GM20000 (cell line): ENCODE data around the gene GOLGA8M.
"Not testable (repeated sequence)": the region's sequence is repeated elsewhere in the genome, so short reads cannot be mapped to it uniquely, and the experiment has no call there.

Experiments
- DNase-seq: peaks from one replicate; pipeline ENCODE4 v3.0.0; 2012; ENCODE audit warnings: low spot score

The GOLGA8M gene

DNA sequence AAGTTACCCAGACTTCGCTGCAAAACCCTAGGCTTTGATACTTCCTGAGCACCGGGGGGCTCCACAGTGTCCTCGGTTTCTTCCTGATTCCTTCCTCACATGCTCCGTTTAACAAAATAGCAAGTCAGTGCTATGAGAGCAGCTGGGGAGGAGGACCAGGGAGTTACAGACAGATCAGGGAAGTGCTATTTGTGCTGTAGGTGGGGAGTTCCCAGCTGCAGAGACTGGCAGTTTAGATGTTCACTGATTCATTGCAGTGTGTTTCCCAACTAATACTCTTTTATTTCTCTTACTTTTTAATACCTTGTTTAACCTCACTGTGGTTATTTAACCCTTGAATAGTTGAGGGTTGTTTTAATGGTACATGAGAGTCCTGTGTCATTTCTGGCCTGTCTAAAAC, 45.8 kb downstream of the GOLGA8M start:
- not testable (repeated sequence) for DNase-seq

DNA sequence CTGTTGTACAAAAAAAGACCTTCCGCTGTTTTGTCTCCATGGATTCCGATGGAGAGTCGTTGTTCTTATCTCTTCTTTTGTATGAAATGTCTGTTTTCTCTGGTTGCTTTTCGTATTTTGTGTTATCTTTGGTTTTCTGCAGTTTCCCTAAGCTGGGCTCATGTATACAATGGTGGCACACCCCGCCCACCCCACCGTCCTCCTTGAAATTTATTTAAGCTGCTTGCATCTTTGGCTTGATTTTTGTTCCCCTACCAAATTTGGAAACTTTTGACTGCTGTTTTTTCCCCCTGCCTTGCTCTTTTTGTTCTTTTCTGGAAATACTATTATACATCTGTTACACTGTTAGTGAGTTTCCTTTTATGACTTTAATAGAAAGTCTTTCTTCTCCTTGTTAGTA, 47.6 kb downstream of the GOLGA8M start:
- DNase-seq = not testable (repeated sequence)

DNA sequence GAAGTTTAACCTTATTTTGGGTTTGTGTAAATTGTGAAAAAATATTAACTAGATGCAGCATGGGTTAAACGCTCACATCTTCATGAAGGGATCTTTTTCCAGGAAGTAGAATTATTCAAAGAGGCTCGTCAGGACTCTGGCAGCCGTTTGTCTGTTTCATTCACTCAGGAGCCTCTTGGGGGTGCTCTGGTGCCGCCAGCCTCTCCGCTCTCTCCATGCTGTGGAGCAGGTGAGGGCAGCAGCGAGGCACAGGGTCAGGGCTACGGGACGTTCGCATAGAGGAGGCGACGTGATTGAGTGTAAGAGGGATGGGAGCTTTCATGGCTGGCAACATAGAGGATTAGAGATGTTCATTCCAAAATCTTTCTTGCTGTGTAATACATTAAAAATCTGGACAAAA, 48.5 kb downstream of the GOLGA8M start:
- not testable (repeated sequence) for DNase-seq

DNA sequence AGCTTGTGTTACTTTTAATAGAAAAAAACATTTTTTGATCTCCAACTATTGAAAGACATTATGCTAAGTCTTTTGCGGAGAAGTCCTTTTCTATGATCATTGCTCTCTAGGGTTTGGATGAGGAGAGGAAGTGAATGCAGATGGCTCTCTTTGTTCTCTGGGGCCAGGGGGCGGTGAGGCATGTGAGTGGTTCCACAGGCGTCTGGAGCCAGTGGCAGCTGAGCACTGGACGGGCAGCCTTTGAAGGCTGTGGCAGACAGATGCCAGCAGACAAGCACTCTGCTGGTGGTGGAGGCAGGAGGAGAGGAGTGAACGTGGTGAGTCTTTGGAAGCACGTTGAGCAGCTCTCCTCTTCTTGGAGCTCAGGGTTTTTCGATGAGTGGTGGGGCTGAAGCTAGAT, 51.5 kb downstream of the GOLGA8M start:
- DNase-seq = not testable (repeated sequence)

DNA sequence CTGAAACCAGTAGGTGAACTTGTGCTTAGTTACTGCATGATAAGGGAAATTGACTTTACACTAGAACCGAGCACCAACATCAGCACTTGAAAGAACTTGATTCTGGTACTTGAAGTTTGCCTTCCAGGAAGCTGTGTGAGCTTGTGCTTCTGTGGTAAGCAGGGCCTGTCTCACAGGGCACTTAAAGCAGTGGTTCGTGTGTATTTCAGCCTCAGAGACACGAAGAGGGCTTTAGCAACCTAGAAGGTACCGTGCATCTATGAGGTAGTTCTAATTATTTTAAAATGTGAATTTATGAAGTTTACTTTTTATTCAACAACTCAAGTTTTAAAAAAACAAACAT, 56.2 kb downstream of the GOLGA8M start:
- DNase-seq = not testable (repeated sequence)

DNA sequence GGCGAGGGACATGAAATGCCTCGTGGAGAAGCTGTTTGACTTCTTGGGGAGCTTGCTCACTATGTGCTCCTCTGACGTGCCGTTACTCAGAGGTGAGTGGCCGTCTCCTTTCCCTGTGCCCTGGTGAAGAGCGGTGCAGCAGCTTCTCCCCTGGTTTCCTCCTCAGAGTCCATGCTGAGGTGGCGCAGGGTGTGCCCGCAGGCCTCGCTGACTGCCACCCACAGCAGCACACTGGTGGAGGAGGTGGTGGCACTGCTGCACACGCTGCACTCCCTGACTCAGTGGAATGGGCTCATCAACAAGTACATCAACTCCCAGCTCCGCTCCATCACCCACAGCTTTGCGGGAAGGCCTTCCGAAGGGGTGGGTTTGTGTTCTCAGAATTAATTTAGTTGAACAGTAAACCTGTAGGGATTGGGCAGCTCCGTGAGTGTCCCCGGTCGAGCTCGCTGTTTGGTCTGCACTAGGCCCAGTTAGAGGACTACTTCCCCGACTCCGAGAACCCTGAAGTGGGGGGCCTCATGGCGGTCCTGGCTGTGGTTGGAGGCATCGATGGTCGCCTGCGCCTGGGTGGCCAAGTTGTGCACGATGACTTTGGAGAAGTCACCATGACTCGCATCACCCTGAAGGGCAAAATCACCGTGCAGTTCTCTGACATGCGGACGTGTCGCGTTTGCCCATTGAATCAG, 56.7 kb downstream of the GOLGA8M start:
- DNase-seq = not testable (repeated sequence)

DNA sequence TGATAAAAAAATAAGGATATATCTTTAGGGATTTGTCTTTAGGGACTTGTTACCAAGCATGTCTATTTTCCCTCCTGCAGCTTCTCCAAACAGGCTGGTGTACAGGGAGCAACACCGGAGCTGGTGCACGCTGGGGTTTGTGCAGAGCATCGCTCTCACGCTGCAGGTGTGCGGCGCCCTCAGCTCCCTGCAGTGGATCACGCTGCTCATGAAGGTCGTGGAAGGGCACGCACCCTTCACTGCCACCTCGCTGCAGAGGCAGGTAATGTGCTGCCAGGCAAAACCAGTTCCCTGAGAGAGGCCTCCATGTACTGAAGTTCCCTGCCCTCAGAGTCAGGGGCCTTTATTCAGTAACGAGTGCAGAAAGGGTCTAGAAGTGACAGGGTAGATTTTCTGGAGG, 58.0 kb downstream of the GOLGA8M start:
- not testable (repeated sequence) for DNase-seq

DNA sequence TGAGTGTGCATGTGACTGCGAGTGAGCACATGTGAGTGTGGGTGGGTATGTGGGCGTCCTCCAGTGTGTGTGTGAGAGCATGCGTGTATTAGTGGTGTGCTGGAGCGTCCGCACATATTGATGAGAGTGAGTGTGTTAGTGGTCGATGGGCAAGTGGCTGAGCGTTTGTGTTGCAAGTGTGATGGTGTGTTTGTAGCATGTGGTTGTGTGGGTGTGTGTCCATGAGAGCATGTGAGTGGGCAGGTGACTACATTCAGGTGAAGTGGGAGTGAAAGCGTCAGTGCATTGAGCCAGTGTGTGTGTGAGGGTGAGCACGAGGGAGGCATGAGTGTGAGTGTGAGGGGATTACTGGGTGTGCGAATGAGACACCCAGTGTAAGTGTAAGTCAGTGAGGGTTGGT, 59.7 kb downstream of the GOLGA8M start:
- not testable (repeated sequence) for DNase-seq
